GM12878 (cell line): ENCODE measurements around the gene LMNB1. TPM values are rescaled to one million over a fixed set of nuclear protein-coding genes. Genes with fewer than 3 reads are reported as not detected.
A peak's percentile ranks its signal among the peaks of the same experiment; 100 is the strongest.

Experiments used
- ASH2L ChIP-seq: fragments of 300-600, 200-600 bp; sonication (generic); IDR thresholded peaks from 2 replicates; pipeline ENCODE4 v1.6.1; 2017; ENCODE audit warnings: low read depth, mild to moderate bottlenecking, borderline replicate concordance
- CREB1 ChIP-seq: IDR thresholded peaks from 2 replicates; pipeline ENCODE4 v1.6.1; 2012; ENCODE audit warnings: low read depth, mild to moderate bottlenecking, inconsistent platforms
- DPF2 ChIP-seq: fragments of 450-650 bp; IDR thresholded peaks from 2 replicates; pipeline ENCODE4 v1.6.1; 2017; ENCODE audit warnings: mild to moderate bottlenecking
- EED ChIP-seq: sonication (generic); IDR thresholded peaks from 2 replicates; pipeline ENCODE4 v1.6.1; 2016; ENCODE audit warnings: antibody characterized with exemption, low read depth
- MTA3 ChIP-seq: IDR thresholded peaks from 2 replicates; pipeline ENCODE4 v1.6.1; 2012; ENCODE audit warnings: low read length, inconsistent platforms, borderline replicate concordance
- NBN ChIP-seq: fragments of 450-650 bp; IDR thresholded peaks from 2 replicates; pipeline ENCODE4 v1.6.1; 2016
- POLR2AphosphoS5 ChIP-seq: IDR thresholded peaks from 2 replicates; pipeline ENCODE4 v1.6.1; 2011; ENCODE audit warnings: mild to moderate bottlenecking, low read length, inconsistent platforms
- SIN3A ChIP-seq: IDR thresholded peaks from 2 replicates; pipeline ENCODE4 v1.6.1; 2012; ENCODE audit warnings: low read depth, low read length, improper control_type of control experiment
- SP1 ChIP-seq: IDR thresholded peaks from one replicate; pipeline ENCODE4 v1.6.1; 2011; ENCODE audit warnings: low read depth, low read length
- SREBF2 ChIP-seq: IDR thresholded peaks from 2 replicates; pipeline ENCODE4 v1.6.1; 2012; ENCODE audit warnings: mild to moderate bottlenecking, low read length
- STAT1 ChIP-seq: fragments of 450-650 bp; conservative IDR thresholded peaks from 2 replicates; pipeline ENCODE4 v1.6.1; 2014; ENCODE audit warnings: antibody characterized with exemption, mild to moderate bottlenecking
- ZNF217 ChIP-seq: fragments of 450-650 bp; IDR thresholded peaks from 2 replicates; pipeline ENCODE4 v1.6.1; 2017; ENCODE audit warnings: antibody characterized with exemption, mild to moderate bottlenecking
- ZNF274 ChIP-seq: IDR thresholded peaks from one replicate; pipeline ENCODE4 v1.8.0; 2011; ENCODE audit not compliant: insufficient read length, insufficient read depth
- polyA plus RNA-seq, 11 experiments: library from polyadenylated mRNA; depleted of rRNA in 4 of 11; unstranded in 6 of 11; stranded (reverse) in 5 of 11; fragments of >200 nt; fragmentation: Nextera tagmentation in 4 of 11; fragmentation: Illumina TruSeq in 1 of 11; extraction: Ambion mirVana in 4 of 11; extraction: Trizol in 1 of 11; gene quantifications; 1 replicate in 1 of 11; 2 replicates in 10 of 11; pipeline versions ENCODE4 v1.2.1 to v1.2.3, GENCODE V29; 2011 to 2016; ENCODE audit warnings: inconsistent platforms in 2 of 11, missing spikeins in 2 of 11, low read depth in 1 of 11
- total RNA-seq, 4 experiments: library from RNA; depleted of rRNA in 3 of 4; stranded (reverse); fragments of >200 nt in 3 of 4; fragmentation: Illumina TruSeq in 1 of 4; extraction: Trizol in 1 of 4; gene quantifications; 2 replicates each; pipeline versions ENCODE4 v1.2.1 to v1.2.3, GENCODE V29; 2013 to 2021
- TF ChIP-seq, protein P1 (sequence below): IDR thresholded peaks from 2 replicates; pipeline ENCODE4 v1.6.1; 2011; ENCODE audit warnings: mild to moderate bottlenecking, low read depth, low read length, moderate library complexity; ENCODE audit not compliant: insufficient replicate concordance
- TF ChIP-seq, protein P2 (sequence below): IDR thresholded peaks from 2 replicates; pipeline ENCODE4 v1.6.1; 2012; ENCODE audit warnings: low read depth, low read length, improper control_type of control experiment
- TF ChIP-seq, protein P3 (sequence below): IDR thresholded peaks from 2 replicates; pipeline ENCODE4 v1.6.1; 2012; ENCODE audit warnings: low read depth, low read length, improper control_type of control experiment
- TF ChIP-seq, protein P4 (sequence below): fragments of 450-650 bp; IDR thresholded peaks from 2 replicates; pipeline ENCODE4 v1.6.1; 2018; ENCODE audit warnings: mild to moderate bottlenecking, low read depth, moderate library complexity; ENCODE audit not compliant: partially characterized antibody
- TF ChIP-seq, protein P5 (sequence below): fragments of 450-650 bp; formaldehyde crosslinking; IDR thresholded peaks from 2 replicates; pipeline ENCODE4 v1.4.0; 2022; ENCODE audit warnings: mild to moderate bottlenecking, moderate library complexity
- TF ChIP-seq, protein P6 (sequence below): fragments of 450-650 bp; conservative IDR thresholded peaks from 2 replicates; pipeline ENCODE4 v1.6.1; 2017; ENCODE audit warnings: mild to moderate bottlenecking, moderate library complexity

LMNB1 gene
- total and polyA plus RNA-seq, 10 of the 15 experiments (the other 5 are each of a cell fraction or from before 2014, with no cell fraction given) = 7.0 to 185 (median 86.4) TPM

DNA sequence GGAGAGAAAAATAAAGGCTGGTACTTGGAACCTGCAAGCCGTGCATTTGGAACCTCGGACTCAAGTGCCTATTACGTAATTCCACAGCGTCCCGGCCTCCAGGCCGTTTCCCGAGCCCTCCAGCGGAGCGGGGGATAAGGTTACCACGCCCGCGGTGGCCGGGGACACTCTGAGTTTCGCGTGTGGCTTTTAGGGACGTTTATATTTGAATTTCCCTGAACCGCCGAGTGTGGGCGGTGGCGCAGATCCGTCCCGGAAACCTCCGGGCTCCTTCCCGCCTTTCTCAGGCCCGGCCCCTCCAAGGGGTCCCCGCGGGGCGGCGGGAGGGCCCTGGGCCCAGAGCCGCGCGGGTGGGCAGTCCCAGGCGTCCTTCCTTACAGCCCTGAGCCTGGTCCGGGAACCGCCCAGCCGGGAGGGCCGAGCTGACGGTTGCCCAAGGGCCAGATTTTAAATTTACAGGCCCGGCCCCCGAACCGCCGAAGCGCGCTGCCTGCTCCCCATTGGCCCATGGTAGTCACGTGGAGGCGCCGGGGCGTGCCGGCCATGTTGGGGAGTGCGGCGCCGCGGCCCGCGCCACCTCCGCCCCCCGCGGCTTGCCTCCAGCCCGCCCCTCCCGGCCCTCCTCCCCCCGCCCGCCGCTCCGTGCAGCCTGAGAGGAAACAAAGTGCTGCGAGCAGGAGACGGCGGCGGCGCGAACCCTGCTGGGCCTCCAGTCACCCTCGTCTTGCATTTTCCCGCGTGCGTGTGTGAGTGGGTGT, at the start of gene LMNB1 (continued):
- TF ChIP-seq, protein P1, sequence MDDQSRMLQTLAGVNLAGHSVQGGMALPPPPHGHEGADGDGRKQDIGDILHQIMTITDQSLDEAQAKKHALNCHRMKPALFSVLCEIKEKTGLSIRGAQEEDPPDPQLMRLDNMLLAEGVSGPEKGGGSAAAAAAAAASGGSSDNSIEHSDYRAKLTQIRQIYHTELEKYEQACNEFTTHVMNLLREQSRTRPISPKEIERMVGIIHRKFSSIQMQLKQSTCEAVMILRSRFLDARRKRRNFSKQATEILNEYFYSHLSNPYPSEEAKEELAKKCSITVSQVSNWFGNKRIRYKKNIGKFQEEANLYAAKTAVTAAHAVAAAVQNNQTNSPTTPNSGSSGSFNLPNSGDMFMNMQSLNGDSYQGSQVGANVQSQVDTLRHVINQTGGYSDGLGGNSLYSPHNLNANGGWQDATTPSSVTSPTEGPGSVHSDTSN = no peak
- TF ChIP-seq ASH2L (no peak), ZNF217 (no peak), SIN3A (peak; percentile 60), SREBF2 (no peak), NBN (no peak), POLR2AphosphoS5 (peak; percentile 85), CREB1 (peak; percentile 58; the same call in 1 of the 2 replicates), ZNF274 (no peak), STAT1 (no peak), DPF2 (peak; percentile 41), SP1 (peak; percentile 57), MTA3 (peak; percentile 71; the same call in 1 of the 2 replicates), EED (peak; percentile 92; the same call in 1 of the 2 replicates)
- TF ChIP-seq, protein P2, sequence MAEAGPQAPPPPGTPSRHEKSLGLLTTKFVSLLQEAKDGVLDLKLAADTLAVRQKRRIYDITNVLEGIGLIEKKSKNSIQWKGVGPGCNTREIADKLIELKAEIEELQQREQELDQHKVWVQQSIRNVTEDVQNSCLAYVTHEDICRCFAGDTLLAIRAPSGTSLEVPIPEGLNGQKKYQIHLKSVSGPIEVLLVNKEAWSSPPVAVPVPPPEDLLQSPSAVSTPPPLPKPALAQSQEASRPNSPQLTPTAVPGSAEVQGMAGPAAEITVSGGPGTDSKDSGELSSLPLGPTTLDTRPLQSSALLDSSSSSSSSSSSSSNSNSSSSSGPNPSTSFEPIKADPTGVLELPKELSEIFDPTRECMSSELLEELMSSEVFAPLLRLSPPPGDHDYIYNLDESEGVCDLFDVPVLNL = peak; percentile 85
- TF ChIP-seq, protein P3, sequence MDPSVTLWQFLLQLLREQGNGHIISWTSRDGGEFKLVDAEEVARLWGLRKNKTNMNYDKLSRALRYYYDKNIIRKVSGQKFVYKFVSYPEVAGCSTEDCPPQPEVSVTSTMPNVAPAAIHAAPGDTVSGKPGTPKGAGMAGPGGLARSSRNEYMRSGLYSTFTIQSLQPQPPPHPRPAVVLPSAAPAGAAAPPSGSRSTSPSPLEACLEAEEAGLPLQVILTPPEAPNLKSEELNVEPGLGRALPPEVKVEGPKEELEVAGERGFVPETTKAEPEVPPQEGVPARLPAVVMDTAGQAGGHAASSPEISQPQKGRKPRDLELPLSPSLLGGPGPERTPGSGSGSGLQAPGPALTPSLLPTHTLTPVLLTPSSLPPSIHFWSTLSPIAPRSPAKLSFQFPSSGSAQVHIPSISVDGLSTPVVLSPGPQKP = no peak
- TF ChIP-seq, protein P4, sequence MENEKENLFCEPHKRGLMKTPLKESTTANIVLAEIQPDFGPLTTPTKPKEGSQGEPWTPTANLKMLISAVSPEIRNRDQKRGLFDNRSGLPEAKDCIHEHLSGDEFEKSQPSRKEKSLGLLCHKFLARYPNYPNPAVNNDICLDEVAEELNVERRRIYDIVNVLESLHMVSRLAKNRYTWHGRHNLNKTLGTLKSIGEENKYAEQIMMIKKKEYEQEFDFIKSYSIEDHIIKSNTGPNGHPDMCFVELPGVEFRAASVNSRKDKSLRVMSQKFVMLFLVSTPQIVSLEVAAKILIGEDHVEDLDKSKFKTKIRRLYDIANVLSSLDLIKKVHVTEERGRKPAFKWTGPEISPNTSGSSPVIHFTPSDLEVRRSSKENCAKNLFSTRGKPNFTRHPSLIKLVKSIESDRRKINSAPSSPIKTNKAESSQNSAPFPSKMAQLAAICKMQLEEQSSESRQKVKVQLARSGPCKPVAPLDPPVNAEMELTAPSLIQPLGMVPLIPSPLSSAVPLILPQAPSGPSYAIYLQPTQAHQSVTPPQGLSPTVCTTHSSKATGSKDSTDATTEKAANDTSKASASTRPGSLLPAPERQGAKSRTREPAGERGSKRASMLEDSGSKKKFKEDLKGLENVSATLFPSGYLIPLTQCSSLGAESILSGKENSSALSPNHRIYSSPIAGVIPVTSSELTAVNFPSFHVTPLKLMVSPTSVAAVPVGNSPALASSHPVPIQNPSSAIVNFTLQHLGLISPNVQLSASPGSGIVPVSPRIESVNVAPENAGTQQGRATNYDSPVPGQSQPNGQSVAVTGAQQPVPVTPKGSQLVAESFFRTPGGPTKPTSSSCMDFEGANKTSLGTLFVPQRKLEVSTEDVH = no peak
- TF ChIP-seq, protein P5, sequence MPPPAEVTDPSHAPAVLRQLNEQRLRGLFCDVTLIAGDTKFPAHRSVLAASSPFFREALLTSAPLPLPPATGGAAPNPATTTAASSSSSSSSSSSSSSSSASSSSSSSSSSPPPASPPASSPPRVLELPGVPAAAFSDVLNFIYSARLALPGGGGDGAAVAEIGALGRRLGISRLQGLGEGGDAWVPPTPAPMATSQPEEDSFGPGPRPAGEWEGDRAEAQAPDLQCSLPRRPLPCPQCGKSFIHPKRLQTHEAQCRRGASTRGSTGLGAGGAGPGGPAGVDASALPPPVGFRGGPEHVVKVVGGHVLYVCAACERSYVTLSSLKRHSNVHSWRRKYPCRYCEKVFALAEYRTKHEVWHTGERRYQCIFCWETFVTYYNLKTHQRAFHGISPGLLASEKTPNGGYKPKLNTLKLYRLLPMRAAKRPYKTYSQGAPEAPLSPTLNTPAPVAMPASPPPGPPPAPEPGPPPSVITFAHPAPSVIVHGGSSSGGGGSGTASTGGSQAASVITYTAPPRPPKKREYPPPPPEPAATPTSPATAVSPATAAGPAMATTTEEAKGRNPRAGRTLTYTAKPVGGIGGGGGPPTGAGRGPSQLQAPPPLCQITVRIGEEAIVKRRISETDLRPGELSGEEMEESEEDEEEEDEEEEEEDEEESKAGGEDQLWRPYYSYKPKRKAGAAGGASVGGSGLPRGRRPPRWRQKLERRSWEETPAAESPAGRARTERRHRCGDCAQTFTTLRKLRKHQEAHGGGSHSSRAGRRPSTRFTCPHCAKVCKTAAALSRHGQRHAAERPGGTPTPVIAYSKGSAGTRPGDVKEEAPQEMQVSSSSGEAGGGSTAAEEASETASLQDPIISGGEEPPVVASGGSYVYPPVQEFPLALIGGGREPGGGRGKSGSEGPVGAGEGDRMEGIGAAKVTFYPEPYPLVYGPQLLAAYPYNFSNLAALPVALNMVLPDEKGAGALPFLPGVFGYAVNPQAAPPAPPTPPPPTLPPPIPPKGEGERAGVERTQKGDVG = no peak
- TF ChIP-seq, protein P6, sequence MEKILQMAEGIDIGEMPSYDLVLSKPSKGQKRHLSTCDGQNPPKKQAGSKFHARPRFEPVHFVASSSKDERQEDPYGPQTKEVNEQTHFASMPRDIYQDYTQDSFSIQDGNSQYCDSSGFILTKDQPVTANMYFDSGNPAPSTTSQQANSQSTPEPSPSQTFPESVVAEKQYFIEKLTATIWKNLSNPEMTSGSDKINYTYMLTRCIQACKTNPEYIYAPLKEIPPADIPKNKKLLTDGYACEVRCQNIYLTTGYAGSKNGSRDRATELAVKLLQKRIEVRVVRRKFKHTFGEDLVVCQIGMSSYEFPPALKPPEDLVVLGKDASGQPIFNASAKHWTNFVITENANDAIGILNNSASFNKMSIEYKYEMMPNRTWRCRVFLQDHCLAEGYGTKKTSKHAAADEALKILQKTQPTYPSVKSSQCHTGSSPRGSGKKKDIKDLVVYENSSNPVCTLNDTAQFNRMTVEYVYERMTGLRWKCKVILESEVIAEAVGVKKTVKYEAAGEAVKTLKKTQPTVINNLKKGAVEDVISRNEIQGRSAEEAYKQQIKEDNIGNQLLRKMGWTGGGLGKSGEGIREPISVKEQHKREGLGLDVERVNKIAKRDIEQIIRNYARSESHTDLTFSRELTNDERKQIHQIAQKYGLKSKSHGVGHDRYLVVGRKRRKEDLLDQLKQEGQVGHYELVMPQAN = peak; percentile 90
